Aorta (tissue), 5 donors: ENCODE data around the gene TMEM62. TPM values are rescaled to one million over a fixed set of nuclear protein-coding genes. Genes with fewer than 3 reads are reported as not detected.
"Not testable (repeated sequence)": the region's sequence is repeated elsewhere in the genome, so short reads cannot be mapped to it uniquely, and the experiment has no call there.

Experiments used
- ATAC-seq: fragments of 200-7000 bp; cut with Tn5 transposase; one replicate; pipeline ENCODE4 v1.9.1; 2022; ENCODE audit warnings: moderate library complexity; ENCODE audit not compliant: low FRiP score
- DNase-seq, 2 donors: peaks; one replicate each; pipeline ENCODE4 v3.0.0-alpha.2; 2020
- H3K27ac ChIP-seq, 2 donors: one replicate each; pipeline ENCODE4 v1.5.1; 2013; ENCODE audit warnings: low read length in 2 of 2, mild to moderate bottlenecking in 2 of 2, moderate library complexity in 2 of 2, control low read depth in 1 of 2, inconsistent platforms in 1 of 2, low read depth in 1 of 2
- H3K27me3 ChIP-seq, 2 donors: one replicate each; pipeline ENCODE4 v1.6.1; 2013; ENCODE audit warnings: control low read depth in 1 of 2, low read length in 1 of 2, mild to moderate bottlenecking in 1 of 2, moderate library complexity in 1 of 2; ENCODE audit not compliant: insufficient read depth in 2 of 2, control insufficient read depth in 1 of 2
- H3K36me3 ChIP-seq, 2 donors: one replicate each; pipeline ENCODE4 v1.6.1; 2013; ENCODE audit warnings: control low read depth in 1 of 2, low read length in 1 of 2, mild to moderate bottlenecking in 1 of 2; ENCODE audit not compliant: insufficient read depth in 2 of 2, control insufficient read depth in 1 of 2
- H3K4me1 ChIP-seq, 2 donors: one replicate each; pipeline ENCODE4 v1.6.1; 2013; ENCODE audit warnings: low read length in 2 of 2, control low read depth in 1 of 2, mild to moderate bottlenecking in 1 of 2, moderate library complexity in 1 of 2; ENCODE audit not compliant: insufficient read depth in 2 of 2, control insufficient read depth in 1 of 2
- H3K4me3 ChIP-seq, 2 donors: one replicate each; pipeline ENCODE4 v1.5.1; 2013; ENCODE audit warnings: low read length in 2 of 2, control low read depth in 1 of 2, mild to moderate bottlenecking in 1 of 2
- H3K9me3 ChIP-seq: one replicate; pipeline ENCODE4 v1.6.1; 2013; ENCODE audit warnings: mild to moderate bottlenecking, low read length; ENCODE audit not compliant: control insufficient read depth
- WGBS, 2 donors: extraction: QIAGEN DNeasy Blood & Tissue Kit; methylation state at CpG; one replicate each; pipeline ENCODE4 v1.1.7; 2013; 5-methylcytosine and 5-hydroxymethylcytosine counted together
- intact Hi-C, 2 donors: fragments of 100-400 bp; cut with DNase I; formaldehyde crosslinking; loops; one replicate each; pipeline versions ENCODE4 v1.14.2 to v1.15.0; 2022
- polyA plus RNA-seq, 2 donors: library from polyadenylated mRNA; stranded (reverse); fragments of 200-250 nt; gene quantifications; one replicate each; pipeline ENCODE4 v1.2.3, GENCODE V29; 2013
- total RNA-seq, 2 donors: library from RNA; stranded (reverse); fragmentation: NEBNext Ultra II Directional; extraction: Animal tissue kit (Norgen Biotek cat#: 25700); gene quantifications; one replicate each; pipeline ENCODE4 v1.2.1, GENCODE V29; 2021
- donor health status: healthy with polysubstance abuse.
- donor health status: Bipolar disorder and iron deficiency.
- donor health status: DM: no; HTN: no; CAD: no.
- donor health status: DM: no; HTN: no; CAD: no.
- donor health status: DM: yes; HTN: yes; CAD: no.

The TMEM62 gene
- total and polyA plus RNA-seq, 4 donors: 13.8 to 28.9 (median 24.3) TPM

- Histone ChIP-seq H3K27me3 (no peaks in the 10 kb centered on the region), H3K27ac (no peak overlapping the region), H3K36me3 (no peaks in the 10 kb centered on the region), H3K9me3 (no peaks in the 10 kb centered on the region), H3K4me1 (no peaks in the 10 kb centered on the region), H3K4me3 (no peak overlapping the region)
- DNase-seq (no peak), ATAC-seq (no peak)
- 83 to 89% methylated on average over 1 of the region's 1 CpG for WGBS, 2 donors
- intact Hi-C loops: no loop called here
These were observed 88.0 kb downstream of the TMEM62 start for GRCh38 chr15:43221422-43221821.

DNA sequence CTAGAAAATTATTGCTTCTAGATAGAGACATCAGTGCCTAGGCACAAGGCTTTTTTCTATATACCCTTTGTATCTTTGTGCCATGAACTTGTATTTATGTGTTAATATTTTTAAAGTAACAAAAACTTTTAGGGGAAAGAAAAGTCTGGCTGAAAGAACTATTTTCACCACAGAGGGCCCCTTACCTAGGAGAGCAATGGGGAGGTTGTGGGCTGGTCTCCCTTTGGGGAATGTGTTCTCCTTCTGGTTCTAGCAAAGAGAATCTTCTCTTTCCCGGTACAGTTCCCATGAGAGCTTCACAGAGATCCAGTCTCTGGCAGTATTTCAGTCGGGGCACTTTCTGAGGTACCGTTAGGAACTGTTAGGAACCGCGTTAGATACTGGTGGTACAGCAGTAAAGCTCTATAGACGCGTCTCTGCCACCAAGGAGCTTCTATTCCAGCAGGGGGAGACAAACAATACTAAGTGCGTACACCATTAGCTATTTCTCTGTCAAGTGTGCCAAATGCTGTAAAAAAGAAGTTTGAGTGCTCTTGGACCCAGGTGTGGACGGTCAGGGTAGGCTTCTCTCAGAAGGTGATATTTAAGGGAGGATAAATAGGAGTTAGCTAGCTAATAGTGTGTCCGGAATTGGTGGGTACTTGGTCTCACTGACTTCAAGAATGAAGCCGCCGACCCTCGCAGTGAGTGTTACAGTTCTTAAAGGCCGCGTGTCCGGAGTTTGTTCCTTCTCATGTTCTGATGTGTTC, 92.0 kb downstream of the TMEM62 start:
- 44% methylated on average over 16 of the region's 16 CpGs for WGBS, 2 donors
- ATAC-seq (peak; percentile 78), DNase-seq (no peak)
- no peaks in the 10 kb centered on the region for H3K9me3 ChIP-seq
- no peak overlapping the region for H3K4me3 ChIP-seq
- intact Hi-C loops: loop anchor here (2.0 kb wide), 2 partner anchors 59 to 61 kb away; no protein-coding TSS in a partner anchor
- no peaks in the 10 kb centered on the region for H3K4me1 ChIP-seq
- no peaks in the 10 kb centered on the region for H3K27me3 ChIP-seq
- H3K27ac ChIP-seq: no peak overlapping the region
- H3K36me3 ChIP-seq: no peaks in the 10 kb centered on the region

GRCh38 chr15:43225950-43226255, 92.5 kb downstream of the TMEM62 start:
- H3K27ac ChIP-seq, H3K9me3 ChIP-seq, DNase-seq, ATAC-seq, H3K27me3 ChIP-seq, H3K4me1 ChIP-seq, H3K4me3 ChIP-seq, H3K36me3 ChIP-seq: not testable (repeated sequence)
- intact Hi-C loops: loop anchor here (2.0 kb wide), 2 partner anchors 59 to 61 kb away; no protein-coding TSS in a partner anchor
- WGBS, 2 donors: 90 to 97% methylated on average over 12 of the region's 12 CpGs

DNA sequence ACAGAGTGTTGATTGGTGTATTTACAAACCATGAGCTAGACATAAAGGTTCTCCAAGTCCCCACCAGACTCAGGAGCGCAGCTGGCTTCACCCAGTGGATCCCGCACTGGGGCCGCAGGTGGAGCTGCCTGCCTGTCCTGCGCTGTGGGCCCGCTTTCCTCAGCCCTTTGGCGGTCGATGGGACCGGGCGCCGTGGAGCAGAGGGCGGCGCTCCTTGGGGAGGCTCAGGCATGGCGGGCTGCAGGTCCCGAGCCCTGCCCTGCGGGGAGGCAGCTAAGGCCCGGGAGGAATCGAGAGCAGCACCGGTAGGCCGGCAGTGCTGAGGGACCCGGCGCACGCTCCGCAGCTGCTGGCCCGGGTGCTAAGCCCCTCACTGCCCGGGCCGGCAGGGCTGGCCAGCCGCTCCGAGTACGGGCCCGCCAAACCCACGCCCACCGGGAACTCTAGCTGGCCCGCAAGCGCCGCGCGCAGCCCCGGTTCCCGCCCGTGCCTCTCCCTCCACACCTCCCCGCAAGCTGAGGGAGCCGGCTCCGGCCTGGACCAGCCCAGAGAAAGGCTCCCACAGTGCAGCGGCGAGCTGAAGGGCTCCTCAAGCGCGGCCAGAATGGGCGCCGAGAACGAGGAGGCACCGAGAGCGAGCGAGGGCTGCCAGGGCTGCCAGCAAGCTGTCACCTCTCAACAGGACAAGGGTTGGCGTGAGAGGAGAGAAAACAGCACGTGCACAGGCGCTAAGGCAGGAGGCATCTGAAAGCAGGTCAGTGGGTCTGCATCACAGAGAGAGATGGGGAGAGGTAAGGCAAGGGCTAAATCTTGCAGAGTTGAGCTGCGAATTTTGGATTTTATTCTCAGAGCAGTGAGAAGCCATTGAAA, 93.3 kb downstream of the TMEM62 start:
- WGBS, 2 donors: 96% methylated on average over 54 to 57 of the region's 57 CpGs
- no peaks in the 10 kb centered on the region for H3K9me3 ChIP-seq
- no peak overlapping the region for H3K27ac ChIP-seq
- no peaks in the 10 kb centered on the region for H3K36me3 ChIP-seq
- ATAC-seq (no peak), DNase-seq (no peak)
- no peaks in the 10 kb centered on the region for H3K4me1 ChIP-seq
- intact Hi-C loops: loop anchor here in 1 of 2 donors (1.0 kb wide), 1 partner anchor 62 kb away; no protein-coding TSS in a partner anchor
- H3K27me3 ChIP-seq: no peaks in the 10 kb centered on the region
- no peak overlapping the region for H3K4me3 ChIP-seq

DNA sequence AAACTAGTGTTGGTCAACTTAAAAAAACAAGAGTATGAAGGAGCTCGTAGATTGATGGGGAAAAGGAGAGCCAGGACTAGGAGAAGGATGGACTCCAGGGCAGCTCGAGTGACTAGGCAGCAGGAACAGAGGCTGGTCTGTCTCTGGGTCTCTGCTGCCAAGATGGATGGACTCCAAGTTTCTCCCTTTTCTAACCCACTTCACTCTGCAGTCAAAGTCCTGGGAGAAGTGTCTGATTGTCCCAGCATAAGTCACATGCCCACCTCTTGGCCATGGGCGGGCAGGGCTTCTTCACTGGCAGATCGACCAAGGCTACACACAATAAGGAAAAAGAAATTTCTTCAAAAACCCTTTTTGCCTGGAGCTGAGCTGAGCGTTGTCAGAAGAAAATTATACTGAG, 96.6 kb downstream of the TMEM62 start:
- no peaks in the 10 kb centered on the region for H3K9me3 ChIP-seq
- H3K36me3 ChIP-seq: no peaks in the 10 kb centered on the region
- H3K27ac ChIP-seq: no peak overlapping the region
- H3K4me3 ChIP-seq: no peak overlapping the region
- ATAC-seq (peak; percentile 20), DNase-seq (no peak)
- no peaks in the 10 kb centered on the region for H3K27me3 ChIP-seq
- 65% methylated on average over 5 of the region's 5 CpGs for WGBS, 2 donors
- no peaks in the 10 kb centered on the region for H3K4me1 ChIP-seq
- intact Hi-C loops: no loop called here

- Histone ChIP-seq H3K27me3 (no peaks in the 10 kb centered on the region), H3K9me3 (no peaks in the 10 kb centered on the region), H3K27ac (no peak overlapping the region), H3K4me3 (no peak overlapping the region), H3K4me1 (no peaks in the 10 kb centered on the region), H3K36me3 (no peaks in the 10 kb centered on the region)
- 65 to 79% methylated on average over 2 of the region's 2 CpGs for WGBS, 2 donors
- DNase-seq: no peak
- intact Hi-C loops: no loop called here
- peak; percentile 37 for ATAC-seq
These were observed 97.3 kb downstream of the TMEM62 start for GRCh38 chr15:43230640-43231115.

- no peak for DNase-seq
- WGBS, 2 donors: 95 to 98% methylated on average over 3 of the region's 3 CpGs
- Histone ChIP-seq H3K36me3 (no peaks in the 10 kb centered on the region), H3K27me3 (no peaks in the 10 kb centered on the region), H3K27ac (no peak overlapping the region), H3K9me3 (no peaks in the 10 kb centered on the region), H3K4me3 (no peak overlapping the region), H3K4me1 (no peaks in the 10 kb centered on the region)
- intact Hi-C loops: no loop called here
- ATAC-seq: no peak
These were observed 99.0 kb downstream of the TMEM62 start for GRCh38 chr15:43232289-43232874.
